ENCODE data around the gene HNRNPA2B1.
"Not testable (repeated sequence)": the region's sequence is repeated elsewhere in the genome, so short reads cannot be mapped to it uniquely, and the experiment has no call there.

The HNRNPA2B1 gene

DNA sequence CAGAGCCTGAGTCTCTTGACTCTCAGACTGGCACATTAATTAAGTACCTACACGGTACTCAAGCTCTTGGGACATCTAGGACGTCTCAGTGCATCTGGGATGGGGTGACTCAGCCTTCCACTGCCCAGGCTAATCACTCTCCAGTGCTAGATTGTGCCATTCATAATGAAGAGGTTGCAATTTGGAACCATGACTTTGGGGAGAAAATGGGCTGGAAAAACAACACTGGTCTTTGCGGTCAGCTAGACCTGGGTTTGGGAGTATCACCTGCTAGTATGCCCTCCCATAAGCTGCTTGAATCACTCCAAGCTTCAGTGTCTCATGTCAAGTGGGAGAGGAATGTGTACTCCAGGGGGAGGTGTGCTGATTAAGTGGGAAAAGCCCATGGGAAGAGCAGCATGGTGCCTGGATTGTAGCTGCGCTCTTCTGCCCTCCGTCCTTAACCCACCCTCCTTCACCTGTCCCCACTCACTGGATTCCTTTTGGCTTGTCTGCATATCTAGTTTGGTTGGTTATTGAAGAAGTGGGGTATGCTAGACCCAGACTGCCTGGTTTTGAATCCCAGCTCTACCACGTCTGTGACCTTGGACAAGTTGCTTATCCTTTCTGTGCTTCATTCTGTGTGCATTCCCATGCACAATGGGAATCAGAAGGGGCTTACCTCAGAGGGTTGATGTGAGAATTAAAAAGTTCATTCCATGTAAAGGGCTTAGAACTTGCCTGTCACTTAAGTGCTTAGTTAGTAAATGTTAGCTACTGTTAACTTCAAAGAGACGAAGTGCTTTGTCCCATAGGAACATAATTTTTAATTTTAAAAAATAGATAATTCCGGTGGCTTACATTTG is 44.8 kb downstream of the HNRNPA2B1 start:
- Mint-ChIP-seq H3K27ac (peak overlapping the region; percentile 91), H3K4me3 (peak overlapping the region; percentile 95), H3K36me3 (ENCODE audit: low read depth) (peaks cover 20% of the 10 kb centered on the region), H3K9me3 (no peaks in the 10 kb centered on the region), H3K27me3 (ENCODE audit: low read depth) (no peaks in the 10 kb centered on the region), H3K4me1 (ENCODE audit: low read depth) (peaks cover 73% of the 10 kb centered on the region)
- DNase-seq (ENCODE audit: low spot score), result no peak

DNA sequence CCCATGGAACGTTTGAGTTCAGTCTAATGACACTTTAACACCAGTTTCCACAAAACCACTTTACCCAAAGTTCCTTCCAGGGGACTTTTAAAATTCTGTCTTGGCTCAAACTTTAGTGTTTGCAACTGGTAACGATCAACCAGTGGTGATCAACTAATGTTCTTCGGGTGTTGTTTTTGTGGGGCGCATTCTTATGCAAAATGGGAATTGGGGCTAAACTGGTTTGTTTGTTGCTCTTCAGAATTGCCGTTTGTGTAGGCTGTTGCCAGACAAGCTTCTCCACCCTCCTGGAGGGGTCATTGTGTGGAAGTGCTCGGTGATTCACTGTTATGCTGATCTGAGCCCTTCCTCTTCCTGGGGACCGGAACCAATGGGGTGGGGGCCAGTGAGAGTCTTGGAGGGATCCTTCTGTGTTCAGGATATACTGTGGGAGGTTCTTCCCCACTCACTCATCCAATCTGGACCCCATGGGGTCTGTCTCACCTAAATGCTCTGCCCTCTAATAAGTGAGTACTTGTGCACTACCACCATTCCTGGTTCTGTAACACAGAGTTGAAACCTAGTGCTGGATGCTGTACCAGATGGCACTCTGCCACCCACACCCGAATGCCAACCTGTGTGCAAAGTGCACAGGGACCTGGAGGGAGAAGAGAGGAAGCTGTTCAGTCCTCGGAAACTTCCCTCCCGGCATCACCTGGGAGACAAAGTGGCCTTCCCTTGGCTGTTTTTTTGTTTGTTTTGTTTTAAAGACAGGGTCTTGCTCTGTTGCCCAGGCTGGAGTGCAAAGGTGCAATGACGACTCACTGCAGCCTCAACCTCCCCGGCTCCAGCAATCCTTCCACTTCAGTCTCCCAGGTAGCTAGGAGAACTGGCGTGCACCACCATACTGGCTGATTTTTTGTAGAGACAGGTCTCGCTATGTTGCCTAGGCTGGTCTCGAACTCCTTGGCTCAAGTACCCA is 46.4 kb downstream of the HNRNPA2B1 start:
- Mint-ChIP-seq H3K36me3 (ENCODE audit: low read depth) (peaks cover 12% of the 10 kb centered on the region), H3K9me3 (no peaks in the 10 kb centered on the region), H3K27ac (peak overlapping the region; percentile 90), H3K4me3 (peak overlapping the region; percentile 95), H3K27me3 (ENCODE audit: low read depth) (no peaks in the 10 kb centered on the region), H3K4me1 (ENCODE audit: low read depth) (peaks cover 61% of the 10 kb centered on the region)
- DNase-seq (ENCODE audit: low spot score), result peak; percentile 36

DNA sequence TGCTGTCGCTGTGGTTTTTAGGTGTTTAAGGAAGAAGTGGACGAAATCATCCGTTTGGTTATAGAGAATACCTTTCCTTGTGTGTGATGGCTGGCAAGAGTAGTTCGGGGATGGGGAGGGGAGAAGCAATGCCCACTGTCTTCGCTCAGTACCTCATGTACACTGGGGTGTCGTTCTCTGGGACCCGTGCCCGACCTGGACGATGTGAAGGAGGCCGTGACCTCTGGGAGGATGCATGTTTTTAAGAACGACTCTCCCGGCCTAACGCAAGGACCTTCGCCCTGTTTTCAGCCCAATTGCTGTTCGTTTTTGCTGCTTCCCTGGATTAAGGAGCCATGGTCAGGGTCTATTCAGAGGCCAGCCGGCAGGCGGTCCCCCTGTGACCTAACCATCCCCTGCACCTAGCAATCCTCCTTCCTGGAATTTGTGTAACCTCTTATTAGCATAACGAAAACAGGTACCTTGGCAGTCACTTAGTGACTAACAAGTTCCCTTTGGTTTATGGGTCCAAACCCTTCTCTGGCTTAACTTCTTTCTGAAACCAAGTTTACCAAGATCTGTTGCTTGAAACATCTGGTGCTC is 47.2 kb downstream of the HNRNPA2B1 start:
- Mint-ChIP-seq H3K27ac (peak overlapping the region; percentile 90), H3K4me3 (peak overlapping the region; percentile 95), H3K27me3 (ENCODE audit: low read depth) (no peaks in the 10 kb centered on the region), H3K9me3 (no peaks in the 10 kb centered on the region), H3K4me1 (ENCODE audit: low read depth) (peaks cover 53% of the 10 kb centered on the region), H3K36me3 (ENCODE audit: low read depth) (peaks cover 11% of the 10 kb centered on the region)
- peak; percentile 30 for DNase-seq (ENCODE audit: low spot score)

DNA sequence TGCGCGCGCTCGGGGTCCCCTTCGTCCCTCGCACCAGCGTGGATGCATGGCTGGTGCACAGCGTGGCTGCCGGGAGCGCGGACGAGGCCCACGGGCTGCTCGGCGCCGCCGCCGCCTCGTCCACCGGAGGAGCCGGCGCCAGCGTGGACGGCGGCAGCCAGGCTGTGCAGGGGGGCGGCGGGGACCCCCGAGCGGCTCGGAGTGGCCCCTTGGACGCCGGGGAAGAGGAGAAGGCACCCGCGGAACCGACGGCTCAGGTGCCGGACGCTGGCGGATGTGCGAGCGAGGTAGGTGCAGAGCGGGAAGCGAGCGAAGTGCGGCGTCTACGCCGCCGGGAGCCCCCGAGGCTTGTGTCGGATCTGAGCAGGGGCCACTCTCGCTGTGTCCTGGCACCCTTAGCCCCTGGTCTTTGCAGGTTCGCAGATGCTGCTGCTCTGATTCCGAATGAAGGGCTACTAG is 47.7 kb downstream of the HNRNPA2B1 start:
- not testable (repeated sequence) for H3K36me3 Mint-ChIP-seq (ENCODE audit: low read depth)

DNA sequence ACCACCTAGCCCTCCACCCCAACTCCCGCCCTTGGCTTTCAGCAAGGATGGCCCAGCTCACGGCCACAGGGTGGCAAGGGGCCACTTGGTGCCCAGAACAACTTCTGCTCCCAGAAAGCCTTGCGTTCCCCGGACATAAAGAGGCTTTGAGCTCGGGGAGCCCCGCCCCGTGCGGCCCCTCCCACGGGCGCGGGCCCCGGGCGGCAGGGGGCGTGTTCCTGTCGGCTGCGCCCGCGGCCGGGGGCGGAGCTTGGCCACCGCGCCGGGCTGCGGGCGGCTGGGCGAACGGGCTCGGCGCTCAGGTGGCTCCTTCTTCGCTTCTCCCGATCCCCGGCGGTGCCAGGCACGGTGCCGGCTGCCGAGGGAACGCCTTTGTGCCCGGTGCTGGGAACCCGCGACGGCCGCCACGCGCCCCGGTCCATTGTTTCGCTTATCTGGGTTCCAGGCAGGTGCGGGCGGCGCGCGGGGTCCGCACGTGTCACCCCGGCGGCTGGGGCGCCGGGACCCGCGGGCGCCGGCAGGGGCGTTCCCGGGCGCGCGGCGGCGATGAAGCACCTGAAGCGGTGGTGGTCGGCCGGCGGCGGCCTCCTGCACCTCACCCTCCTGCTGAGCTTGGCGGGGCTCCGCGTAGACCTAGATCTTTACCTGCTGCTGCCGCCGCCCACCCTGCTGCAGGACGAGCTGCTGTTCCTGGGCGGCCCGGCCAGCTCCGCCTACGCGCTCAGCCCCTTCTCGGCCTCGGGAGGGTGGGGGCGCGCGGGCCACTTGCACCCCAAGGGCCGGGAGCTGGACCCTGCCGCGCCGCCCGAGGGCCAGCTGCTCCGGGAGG is 48.4 kb downstream of the HNRNPA2B1 start, which contains the start of gene NFE2L3:
TSS of gene NFE2L3 (plus strand) at position 246 of the 829 bp plus-strand sequence. CDS start at position 547, 301 bp downstream.
- H3K4me3 Mint-ChIP-seq, result peak within 1 kb of the TSS; percentile 95
- DNase-seq (ENCODE audit: low spot score), result peak; percentile 87
- no peaks in the 10 kb centered on the region for H3K27me3 Mint-ChIP-seq (ENCODE audit: low read depth)
- peak within 1 kb of the TSS; percentile 91 for H3K27ac Mint-ChIP-seq
- H3K4me1 Mint-ChIP-seq (ENCODE audit: low read depth), result peaks cover 43% of the 10 kb centered on the region
- H3K9me3 Mint-ChIP-seq, result no peaks in the 10 kb centered on the region
- peaks cover 4% of the 10 kb centered on the region for H3K36me3 Mint-ChIP-seq (ENCODE audit: low read depth)

More for the DNA sequence above, 47.7 kb downstream of the HNRNPA2B1 start:
- not testable (repeated sequence) for H3K27me3 Mint-ChIP-seq (ENCODE audit: low read depth); H3K9me3 Mint-ChIP-seq
- peaks cover 50% of the 10 kb centered on the region for H3K4me1 Mint-ChIP-seq (ENCODE audit: low read depth)
- peak overlapping the region; percentile 95 for H3K4me3 Mint-ChIP-seq
- peak overlapping the region; percentile 90 for H3K27ac Mint-ChIP-seq
- peak; percentile 33 for DNase-seq (ENCODE audit: low spot score)

DNA sequence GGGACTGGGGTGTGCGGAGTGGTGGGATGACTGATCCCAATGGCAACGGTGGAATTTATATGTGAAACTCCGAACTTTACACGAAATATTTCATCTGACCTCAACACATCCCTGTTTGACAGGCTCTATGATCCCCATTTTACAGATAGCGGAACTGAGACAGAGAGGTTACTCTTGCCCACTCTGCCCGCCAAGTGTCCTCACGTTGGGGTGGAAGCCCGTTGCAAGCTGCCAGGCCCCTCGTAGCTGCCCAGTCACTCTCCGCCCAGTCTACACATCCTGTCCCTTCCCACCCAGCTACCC is 48.9 kb downstream of the HNRNPA2B1 start:
- Mint-ChIP-seq H3K4me3 (peak overlapping the region; percentile 89), H3K9me3 (no peaks in the 10 kb centered on the region), H3K27me3 (ENCODE audit: low read depth) (no peaks in the 10 kb centered on the region), H3K36me3 (ENCODE audit: low read depth) (peaks cover 4% of the 10 kb centered on the region), H3K4me1 (ENCODE audit: low read depth) (peaks cover 40% of the 10 kb centered on the region), H3K27ac (peak overlapping the region; percentile 91)
- DNase-seq (ENCODE audit: low spot score), result no peak

DNA sequence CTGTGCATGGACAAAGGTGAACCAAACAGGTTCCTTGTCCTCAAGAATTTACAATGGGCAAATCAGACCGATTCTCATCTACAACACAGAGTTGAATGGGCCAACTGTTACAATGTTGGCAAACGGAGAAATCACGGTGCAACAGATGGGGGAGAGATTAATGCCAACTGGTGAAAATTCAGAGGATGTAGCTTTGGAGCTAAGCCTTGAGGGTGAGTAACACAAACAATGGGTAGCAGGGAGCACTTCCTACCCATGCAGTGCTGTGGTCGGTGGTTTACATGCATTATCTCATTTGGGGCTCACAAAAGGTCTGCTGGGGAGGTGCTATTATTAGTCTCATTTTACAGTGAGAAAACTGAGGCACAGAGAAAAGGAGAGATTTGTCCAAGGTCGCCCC is 49.5 kb downstream of the HNRNPA2B1 start:
- peaks cover 35% of the 10 kb centered on the region for H3K4me1 Mint-ChIP-seq (ENCODE audit: low read depth)
- no peaks in the 10 kb centered on the region for H3K9me3 Mint-ChIP-seq
- no peak for DNase-seq (ENCODE audit: low spot score)
- H3K27ac Mint-ChIP-seq, result peak overlapping the region; percentile 91
- peaks cover 4% of the 10 kb centered on the region for H3K36me3 Mint-ChIP-seq (ENCODE audit: low read depth)
- peak overlapping the region; percentile 89 for H3K4me3 Mint-ChIP-seq
- H3K27me3 Mint-ChIP-seq (ENCODE audit: low read depth), result no peaks in the 10 kb centered on the region

DNA sequence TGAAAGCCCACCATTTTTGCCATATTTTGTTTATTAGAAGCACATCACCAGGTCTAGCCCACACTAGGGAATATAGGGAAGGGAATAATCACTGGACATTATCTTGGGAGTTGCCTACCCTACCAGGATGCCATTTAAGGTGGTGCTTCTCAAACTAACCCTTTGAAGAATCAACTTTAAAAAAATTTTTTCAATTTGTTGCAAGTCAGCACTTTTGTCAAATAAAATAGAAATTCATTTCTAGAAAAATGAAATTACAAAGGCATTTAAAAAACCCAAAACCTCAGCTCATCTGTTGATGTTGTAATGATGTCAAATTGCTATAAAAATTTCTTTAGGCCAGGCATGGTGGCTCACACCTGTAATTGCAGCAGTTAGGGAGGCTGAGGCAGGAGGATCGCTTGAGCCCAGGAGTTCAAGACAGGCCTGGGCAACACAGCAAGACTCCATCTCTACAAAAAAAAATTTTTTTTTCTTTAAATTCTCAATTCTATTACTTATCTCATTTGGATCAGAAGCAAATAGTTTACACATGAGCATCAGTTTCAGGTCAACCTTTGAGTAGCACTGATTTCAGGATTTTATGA is 51.1 kb downstream of the HNRNPA2B1 start:
- Mint-ChIP-seq H3K36me3 (ENCODE audit: low read depth) (peaks cover 4% of the 10 kb centered on the region), H3K4me1 (ENCODE audit: low read depth) (peaks cover 20% of the 10 kb centered on the region), H3K9me3 (no peaks in the 10 kb centered on the region), H3K27ac (no peak overlapping the region), H3K4me3 (no peak overlapping the region), H3K27me3 (ENCODE audit: low read depth) (peaks cover 3% of the 10 kb centered on the region)
- DNase-seq (ENCODE audit: low spot score), result no peak

DNA sequence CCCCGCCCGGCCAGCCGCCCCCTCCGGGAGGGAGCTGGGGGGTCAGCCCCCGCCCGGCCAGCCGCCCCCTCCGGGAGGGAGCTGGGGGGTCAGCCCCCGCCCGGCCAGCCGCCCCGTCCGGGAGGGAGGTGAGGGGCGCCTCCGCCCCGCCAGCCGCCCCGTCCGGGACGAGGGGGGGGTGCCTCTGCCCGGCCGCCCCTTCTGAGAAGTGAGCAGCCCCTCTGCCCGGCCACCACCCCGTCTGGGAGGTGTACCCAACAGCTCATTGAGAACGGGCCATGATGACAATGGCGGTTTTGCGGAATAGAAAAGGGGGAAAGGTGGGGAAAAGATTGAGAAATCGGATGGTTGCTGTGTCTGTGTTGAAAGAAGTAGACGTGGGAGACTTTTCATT is 52.2 kb downstream of the HNRNPA2B1 start:
- not testable (repeated sequence) for DNase-seq (ENCODE audit: low spot score); H3K27ac Mint-ChIP-seq; H3K9me3 Mint-ChIP-seq; H3K4me3 Mint-ChIP-seq; H3K36me3 Mint-ChIP-seq (ENCODE audit: low read depth)
- peaks cover 13% of the 10 kb centered on the region for H3K4me1 Mint-ChIP-seq (ENCODE audit: low read depth)
- peaks cover 13% of the 10 kb centered on the region for H3K27me3 Mint-ChIP-seq (ENCODE audit: low read depth)

DNA sequence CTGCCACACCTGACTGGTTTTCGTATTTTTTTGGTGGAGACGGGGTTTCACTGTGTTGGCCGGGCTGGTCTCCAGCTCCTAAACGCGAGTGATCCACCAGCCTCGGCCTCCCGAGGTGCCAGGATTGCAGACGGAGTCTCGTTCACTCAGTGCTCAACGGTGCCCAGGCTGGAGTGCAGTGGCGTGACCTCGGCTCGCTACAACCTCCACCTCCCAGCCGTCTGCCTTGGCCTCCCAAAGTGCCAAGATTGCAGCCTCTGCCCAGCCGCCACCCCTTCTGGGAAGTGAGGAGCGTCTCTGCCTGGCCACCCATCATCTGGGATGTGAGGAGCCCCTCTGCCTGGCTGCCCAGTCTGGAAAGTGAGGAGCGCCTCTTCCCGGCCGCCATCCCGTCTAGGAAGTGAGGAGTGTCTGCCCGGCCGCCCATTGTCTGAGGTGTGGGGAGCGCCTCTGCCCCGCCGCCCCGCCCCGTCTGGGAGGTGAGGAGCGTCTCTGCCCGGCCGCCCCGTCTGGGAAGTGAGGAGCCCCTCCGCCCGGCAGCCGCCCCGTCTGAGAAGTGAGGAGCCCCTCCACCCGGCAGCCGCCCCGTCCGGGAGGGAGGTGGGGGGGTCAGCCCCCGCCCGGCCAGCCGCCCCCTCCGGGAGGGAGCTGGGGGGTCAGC is 52.8 kb downstream of the HNRNPA2B1 start:
- Mint-ChIP-seq H3K27me3 (ENCODE audit: low read depth) (peaks cover 13% of the 10 kb centered on the region), H3K4me1 (ENCODE audit: low read depth) (peaks cover 13% of the 10 kb centered on the region)
- not testable (repeated sequence) for H3K9me3 Mint-ChIP-seq; H3K36me3 Mint-ChIP-seq (ENCODE audit: low read depth); H3K27ac Mint-ChIP-seq; DNase-seq (ENCODE audit: low spot score); H3K4me3 Mint-ChIP-seq

DNA sequence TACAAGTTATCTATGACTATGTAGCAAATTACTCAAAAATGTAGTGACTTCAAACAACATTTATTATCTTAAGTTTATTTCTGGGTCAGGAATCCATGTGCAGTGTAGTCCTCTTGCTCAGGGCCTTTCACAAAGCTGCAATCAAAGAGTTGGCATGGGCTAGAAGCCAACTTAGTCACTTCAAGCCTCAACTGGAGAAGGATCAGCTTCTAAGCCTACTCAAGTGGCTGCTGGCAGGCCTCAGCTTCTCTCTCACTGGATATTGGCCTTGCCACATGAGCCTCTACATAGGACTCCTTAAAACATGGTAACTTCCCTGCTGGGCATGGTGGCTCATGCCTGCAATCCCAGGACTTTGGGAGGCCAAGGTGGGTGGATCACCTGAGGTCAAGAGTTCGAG is 53.5 kb downstream of the HNRNPA2B1 start:
- Mint-ChIP-seq H3K27me3 (ENCODE audit: low read depth) (peaks cover 13% of the 10 kb centered on the region), H3K4me3 (no peak overlapping the region), H3K36me3 (ENCODE audit: low read depth) (no peaks in the 10 kb centered on the region), H3K4me1 (ENCODE audit: low read depth) (peaks cover 13% of the 10 kb centered on the region), H3K27ac (no peak overlapping the region), H3K9me3 (no peaks in the 10 kb centered on the region)
- DNase-seq (ENCODE audit: low spot score), result no peak

DNA sequence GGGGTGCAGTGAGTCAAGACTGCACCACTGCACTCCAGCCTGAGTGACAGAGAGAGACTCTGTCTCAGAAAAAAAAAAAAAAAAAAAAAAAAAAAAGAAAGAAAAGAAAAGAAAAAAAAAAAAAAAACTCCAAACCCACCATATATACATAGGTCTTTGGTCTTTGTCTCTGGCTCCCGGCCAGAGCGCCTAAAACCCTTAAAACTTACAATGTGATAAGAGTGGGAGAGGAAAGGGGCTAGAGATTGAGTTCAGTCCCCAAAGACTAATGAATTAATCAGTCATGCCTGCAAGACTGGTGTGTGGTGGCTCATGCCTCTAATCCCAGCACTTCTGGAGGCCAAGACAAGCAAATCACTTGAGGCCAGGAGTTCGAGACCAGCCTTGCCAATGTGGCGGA is 55.3 kb downstream of the HNRNPA2B1 start:
- Mint-ChIP-seq H3K4me3 (no peak overlapping the region), H3K27ac (no peak overlapping the region), H3K27me3 (ENCODE audit: low read depth) (peaks cover 13% of the 10 kb centered on the region), H3K9me3 (no peaks in the 10 kb centered on the region), H3K36me3 (ENCODE audit: low read depth) (no peaks in the 10 kb centered on the region), H3K4me1 (ENCODE audit: low read depth) (peaks cover 1% of the 10 kb centered on the region)
- DNase-seq (ENCODE audit: low spot score), result no peak

Measured in T-helper 2 cell treated with Interferon-gamma antibody and Interleukin-4, amounts not matched to agents 5 μg/mL and 100 μg/mL, for 36 hours (primary cell).